HCT116 (cell line): ENCODE measurements around the gene ATF1.
"Not testable (repeated sequence)": the region's sequence is repeated elsewhere in the genome, so short reads cannot be mapped to it uniquely, and the experiment has no call there.

Source experiments
- CEBPB ChIP-seq: IDR thresholded peaks from 2 replicates; pipeline ENCODE4 v1.6.1; 2012; ENCODE audit warnings: low read depth
- EZH2 ChIP-seq: fragments of 200-600 bp; sonication (generic); IDR thresholded peaks from 2 replicates; pipeline ENCODE4 v1.6.1; 2017; ENCODE audit warnings: antibody characterized with exemption, mixed run types
- EZH2phosphoT487 ChIP-seq: fragments of 200-600 bp; IDR thresholded peaks from 2 replicates; pipeline ENCODE4 v1.6.1; 2018; ENCODE audit warnings: antibody characterized with exemption, borderline replicate concordance
- FOSL1 ChIP-seq: IDR thresholded peaks from 2 replicates; pipeline ENCODE4 v1.6.1; 2012; ENCODE audit warnings: low read depth
- POLR2A ChIP-seq: IDR thresholded peaks from 2 replicates; pipeline ENCODE4 v1.7.0; 2011; ENCODE audit warnings: borderline replicate concordance; ENCODE audit not compliant: insufficient read depth, insufficient read length; ENCODE audit errors: extremely low read depth
- POLR2AphosphoS5 ChIP-seq: IDR thresholded peaks from 2 replicates; pipeline ENCODE4 v1.6.1; 2011; ENCODE audit warnings: mild to moderate bottlenecking, low read depth, low read length, moderate library complexity
- TF ChIP-seq, protein P1 (sequence below), 3 experiments: fragments of 200-600 bp in 1 of 3; sonication (generic) in 1 of 3; IDR thresholded peaks in 2 of 3; conservative IDR thresholded peaks in 1 of 3; 2 replicates each; pipeline ENCODE4 v1.5.1; 2012 to 2017; ENCODE audit warnings: low read depth in 2 of 3, low read length in 2 of 3, antibody characterized with exemption in 1 of 3, borderline replicate concordance in 1 of 3, control low read depth in 1 of 3, mild to moderate bottlenecking in 1 of 3, mixed read lengths in 1 of 3, mixed run types in 1 of 3, moderate library complexity in 1 of 3; ENCODE audit not compliant: insufficient read depth in 1 of 3

- TF ChIP-seq POLR2AphosphoS5, FOSL1, EZH2phosphoT487, CEBPB, POLR2A, EZH2: not testable (repeated sequence)
- TF ChIP-seq, protein P1, sequence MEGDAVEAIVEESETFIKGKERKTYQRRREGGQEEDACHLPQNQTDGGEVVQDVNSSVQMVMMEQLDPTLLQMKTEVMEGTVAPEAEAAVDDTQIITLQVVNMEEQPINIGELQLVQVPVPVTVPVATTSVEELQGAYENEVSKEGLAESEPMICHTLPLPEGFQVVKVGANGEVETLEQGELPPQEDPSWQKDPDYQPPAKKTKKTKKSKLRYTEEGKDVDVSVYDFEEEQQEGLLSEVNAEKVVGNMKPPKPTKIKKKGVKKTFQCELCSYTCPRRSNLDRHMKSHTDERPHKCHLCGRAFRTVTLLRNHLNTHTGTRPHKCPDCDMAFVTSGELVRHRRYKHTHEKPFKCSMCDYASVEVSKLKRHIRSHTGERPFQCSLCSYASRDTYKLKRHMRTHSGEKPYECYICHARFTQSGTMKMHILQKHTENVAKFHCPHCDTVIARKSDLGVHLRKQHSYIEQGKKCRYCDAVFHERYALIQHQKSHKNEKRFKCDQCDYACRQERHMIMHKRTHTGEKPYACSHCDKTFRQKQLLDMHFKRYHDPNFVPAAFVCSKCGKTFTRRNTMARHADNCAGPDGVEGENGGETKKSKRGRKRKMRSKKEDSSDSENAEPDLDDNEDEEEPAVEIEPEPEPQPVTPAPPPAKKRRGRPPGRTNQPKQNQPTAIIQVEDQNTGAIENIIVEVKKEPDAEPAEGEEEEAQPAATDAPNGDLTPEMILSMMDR (IDR thresholded peaks at IDR 0.05 in 2 of 3, conservative IDR thresholded peaks at IDR 0.05 in 1 of 3; ENCODE audit: borderline replicate concordance in 1 of 3, insufficient read depth in 1 of 3, low read depth in 2 of 3, low read length in 2 of 3), result not testable (repeated sequence)
These were observed 91.8 kb downstream of the ATF1 start for GRCh38 chr12:50855679-50856078.
